IPS-20b (cell line): Measurements from ENCODE around the gene CSNK1A1.
"Not testable (repeated sequence)": the region's sequence is repeated elsewhere in the genome, so short reads cannot be mapped to it uniquely, and the experiment has no call there.

ENCODE experiments used
- H3K27ac ChIP-seq: one replicate; pipeline ENCODE4 v1.5.1; 2013; ENCODE audit warnings: low read length
- H3K27me3 ChIP-seq: 2 replicates; pipeline ENCODE4 v1.6.1; 2013; ENCODE audit warnings: mild to moderate bottlenecking, low read length, inconsistent platforms; ENCODE audit not compliant: insufficient read depth
- H3K36me3 ChIP-seq: 2 replicates; pipeline ENCODE4 v1.6.1; 2013; ENCODE audit warnings: low read depth, mild to moderate bottlenecking, inconsistent platforms, low read length, moderate library complexity; ENCODE audit not compliant: insufficient read depth
- H3K4me1 ChIP-seq: 2 replicates; pipeline ENCODE4 v1.6.1; 2013; ENCODE audit warnings: mild to moderate bottlenecking, control low read depth, inconsistent platforms, low read length, moderate library complexity; ENCODE audit not compliant: insufficient read depth
- H3K4me3 ChIP-seq: 2 replicates; pipeline ENCODE4 v1.5.1; 2013; ENCODE audit warnings: mild to moderate bottlenecking, low read length, inconsistent platforms
- H3K9ac ChIP-seq: 2 replicates; pipeline ENCODE4 v1.6.1; 2013; ENCODE audit warnings: low read depth, mild to moderate bottlenecking, inconsistent platforms, low read length, moderate library complexity
- H3K9me3 ChIP-seq: 2 replicates; pipeline ENCODE4 v1.6.1; 2013; ENCODE audit warnings: mild to moderate bottlenecking, low read depth, low read length, inconsistent platforms; ENCODE audit not compliant: insufficient read depth

Gene CSNK1A1

GRCh38 chr5:149551227-149552037 is at the start of gene CSNK1A1:
Gene CSNK1A1, minus strand, starts transcription at chr5:149551439. Its CDS starts 475 bp downstream, at chr5:149550964.
- H3K9ac ChIP-seq, result peak within 1 kb of the TSS; percentile 99
- H3K9me3 ChIP-seq, result no peaks in the 10 kb centered on the region
- peak within 1 kb of the TSS; percentile 84 for H3K4me3 ChIP-seq
- H3K4me1 ChIP-seq, result peaks cover 9% of the 10 kb centered on the region
- H3K27ac ChIP-seq, result peak within 1 kb of the TSS; percentile 93
- no peaks in the 10 kb centered on the region for H3K27me3 ChIP-seq
- peaks cover 41% of the 10 kb centered on the region for H3K36me3 ChIP-seq

- no peak overlapping the region for H3K9ac ChIP-seq
These were observed 49.7 kb upstream of the CSNK1A1 start for GRCh38 chr5:149600932-149601331.

GRCh38 chr5:149599375-149599774 is 48.1 kb upstream of the CSNK1A1 start:
- Histone ChIP-seq H3K4me3 (no peak overlapping the region), H3K27ac (no peak overlapping the region), H3K4me1 (0 out of 2 replicates have a peak, but pooled peaks cover 2% of the 10 kb centered on the region), H3K36me3 (no peaks in the 10 kb centered on the region), H3K9me3 (no peaks in the 10 kb centered on the region), H3K27me3 (no peaks in the 10 kb centered on the region), H3K9ac (no peak overlapping the region)

More at GRCh38 chr5:149600932-149601331, 49.7 kb upstream of the CSNK1A1 start:
- Histone ChIP-seq H3K4me3 (no peak overlapping the region), H3K27me3 (no peaks in the 10 kb centered on the region), H3K36me3 (no peaks in the 10 kb centered on the region), H3K9me3 (no peaks in the 10 kb centered on the region), H3K27ac (no peak overlapping the region), H3K4me1 (0 out of 2 replicates have a peak, but pooled peaks cover 2% of the 10 kb centered on the region)

GRCh38 chr5:149598966-149599365 is 47.7 kb upstream of the CSNK1A1 start:
- Histone ChIP-seq H3K4me1 (0 out of 2 replicates have a peak, but pooled peaks cover 2% of the 10 kb centered on the region), H3K27ac (no peak overlapping the region), H3K27me3 (no peaks in the 10 kb centered on the region), H3K9ac (no peak overlapping the region), H3K4me3 (no peak overlapping the region), H3K36me3 (no peaks in the 10 kb centered on the region), H3K9me3 (no peaks in the 10 kb centered on the region)

- not testable (repeated sequence) for H3K27me3 ChIP-seq, H3K4me1 ChIP-seq, H3K4me3 ChIP-seq, H3K27ac ChIP-seq, H3K9ac ChIP-seq, H3K9me3 ChIP-seq, H3K36me3 ChIP-seq
These were observed 47.0 kb upstream of the CSNK1A1 start for GRCh38 chr5:149598234-149598633.

GRCh38 chr5:149597618-149598017 is 46.4 kb upstream of the CSNK1A1 start:
- no peaks in the 10 kb centered on the region for H3K36me3 ChIP-seq
- 0 out of 2 replicates have a peak, but pooled peaks cover 2% of the 10 kb centered on the region for H3K4me1 ChIP-seq
- no peaks in the 10 kb centered on the region for H3K27me3 ChIP-seq
- no peak overlapping the region for H3K27ac ChIP-seq
- no peak overlapping the region for H3K4me3 ChIP-seq
- H3K9ac ChIP-seq, result no peak overlapping the region
- no peaks in the 10 kb centered on the region for H3K9me3 ChIP-seq

GRCh38 chr5:149596712-149597111 is 45.5 kb upstream of the CSNK1A1 start:
- Histone ChIP-seq H3K27ac (no peak overlapping the region), H3K9ac (no peak overlapping the region), H3K27me3 (no peaks in the 10 kb centered on the region), H3K36me3 (no peaks in the 10 kb centered on the region), H3K9me3 (no peaks in the 10 kb centered on the region), H3K4me3 (no peak overlapping the region), H3K4me1 (0 out of 2 replicates have a peak, but pooled peaks cover 2% of the 10 kb centered on the region)

- H3K4me1 ChIP-seq, H3K9me3 ChIP-seq, H3K27ac ChIP-seq, H3K36me3 ChIP-seq, H3K4me3 ChIP-seq, H3K27me3 ChIP-seq, H3K9ac ChIP-seq: not testable (repeated sequence)
These were observed 43.9 kb upstream of the CSNK1A1 start for GRCh38 chr5:149595105-149595504.

- Histone ChIP-seq H3K36me3 (no peaks in the 10 kb centered on the region), H3K9me3 (no peaks in the 10 kb centered on the region), H3K4me3 (no peak overlapping the region), H3K9ac (no peak overlapping the region), H3K27ac (no peak overlapping the region), H3K27me3 (no peaks in the 10 kb centered on the region), H3K4me1 (0 out of 2 replicates have a peak, but pooled peaks cover 2% of the 10 kb centered on the region)
These were observed 43.1 kb upstream of the CSNK1A1 start for GRCh38 chr5:149594206-149594895.

GRCh38 chr5:149593370-149593769 is 42.1 kb upstream of the CSNK1A1 start:
- H3K9me3 ChIP-seq, result no peaks in the 10 kb centered on the region
- H3K4me1 ChIP-seq, result 0 out of 2 replicates have a peak, but pooled peaks cover 2% of the 10 kb centered on the region
- H3K27me3 ChIP-seq, result no peaks in the 10 kb centered on the region
- no peak overlapping the region for H3K4me3 ChIP-seq
- no peak overlapping the region for H3K9ac ChIP-seq
- H3K36me3 ChIP-seq, result no peaks in the 10 kb centered on the region
- no peak overlapping the region for H3K27ac ChIP-seq

GRCh38 chr5:149588936-149589335 is 37.7 kb upstream of the CSNK1A1 start:
- Histone ChIP-seq H3K4me1 (no peaks in the 10 kb centered on the region), H3K36me3 (no peaks in the 10 kb centered on the region), H3K9me3 (no peaks in the 10 kb centered on the region), H3K27ac (no peak overlapping the region), H3K27me3 (no peaks in the 10 kb centered on the region), H3K4me3 (no peak overlapping the region), H3K9ac (no peak overlapping the region)
